Measurements from ENCODE around the gene OSBP2.
A peak's percentile ranks its signal among the peaks of the same experiment; 100 is the strongest.

The OSBP2 gene

GRCh38 chr22:30884211-30885000 is 189.7 kb downstream of the OSBP2 start:
- DNase-seq = no peak

GRCh38 chr22:30885001-30885366 is 190.3 kb downstream of the OSBP2 start:
- DNase-seq = no peak

GRCh38 chr22:30885591-30885990 is 190.9 kb downstream of the OSBP2 start:
- DNase-seq = no peak

- DNase-seq = no peak
Observed at GRCh38 chr22:30887453-30887852, 192.8 kb downstream of the OSBP2 start.

- DNase-seq = no peak
Observed at GRCh38 chr22:30887861-30888260, 193.2 kb downstream of the OSBP2 start.

- DNase-seq = no peak
Observed at GRCh38 chr22:30889268-30889995, 194.8 kb downstream of the OSBP2 start.

GRCh38 chr22:30889996-30890480 is 195.4 kb downstream of the OSBP2 start:
- DNase-seq = no peak

- DNase-seq = peak; percentile 18
Observed at GRCh38 chr22:30890686-30891442, 196.2 kb downstream of the OSBP2 start.

GRCh38 chr22:30891443-30891755 is 196.7 kb downstream of the OSBP2 start:
- DNase-seq = no peak

GRCh38 chr22:30891781-30892180 is 197.1 kb downstream of the OSBP2 start:
- DNase-seq = no peak

- no peak for DNase-seq
Observed at GRCh38 chr22:30892286-30892685, 197.6 kb downstream of the OSBP2 start.

GRCh38 chr22:30892731-30893221 is 198.1 kb downstream of the OSBP2 start:
- no peak for DNase-seq

GRCh38 chr22:30893434-30894370 is 199.0 kb downstream of the OSBP2 start:
- DNase-seq = no peak

GRCh38 chr22:30894371-30894740 is 199.7 kb downstream of the OSBP2 start:
- DNase-seq = no peak

GRCh38 chr22:30902496-30903357 is 208.1 kb downstream of the OSBP2 start:
- no peak for DNase-seq

- no peak for DNase-seq
Observed at GRCh38 chr22:30903876-30904460, 209.3 kb downstream of the OSBP2 start.

GRCh38 chr22:30905696-30906341 is 211.1 kb downstream of the OSBP2 start:
- no peak for DNase-seq

- DNase-seq = no peak
Observed at GRCh38 chr22:30906411-30906810, 211.7 kb downstream of the OSBP2 start.

- no peak for DNase-seq
Observed at GRCh38 chr22:30906946-30907345, 212.3 kb downstream of the OSBP2 start.

GRCh38 chr22:30908051-30908461 is 213.4 kb downstream of the OSBP2 start:
- DNase-seq = no peak

Data from fibroblast of skin of right biceps (primary cell).